Measurements from ENCODE around the gene ASCL5. TPM values are rescaled to one million over a fixed set of nuclear protein-coding genes. Genes with fewer than 3 reads are reported as not detected.

The ASCL5 gene
- total RNA-seq, 1 donor from 2014 or later: not detected

Other genes with a start within 250 kb of the ASCL5 start
- gene INAVA, start 232.3 kb downstream of the ASCL5 start, total RNA-seq: 0.05 TPM
- 0.47 TPM for gene KIF21B, start 103.5 kb downstream of the ASCL5 start, total RNA-seq
- gene CACNA1S, start 14.8 kb downstream of the ASCL5 start, total RNA-seq: not detected
- gene TMEM9, start 27.3 kb upstream of the ASCL5 start, total RNA-seq: 25.3 TPM
- not detected for gene IGFN1, start 63.6 kb upstream of the ASCL5 start, total RNA-seq
- 0.38 TPM for gene PKP1, start 156.3 kb upstream of the ASCL5 start, total RNA-seq